ENCODE measurements around the gene NFASC. TPM values are rescaled to one million over a fixed set of nuclear protein-coding genes. Genes with fewer than 3 reads are reported as not detected.
A peak's percentile ranks its signal among the peaks of the same experiment; 100 is the strongest.

The NFASC gene
- total and polyA plus RNA-seq, 2 experiments from 2014 or later: 3.9 to 11.7 TPM

GRCh38 chr1:204940591-204940990 lies 69.9 kb downstream of the NFASC start:
- H3K27ac ChIP-seq (ENCODE audit: low read depth): no peak overlapping the region
- Mint-ChIP-seq H3K9me3 (no peaks in the 10 kb centered on the region), H3K27ac (no peak overlapping the region), H3K4me1 (no peaks in the 10 kb centered on the region), H3K27me3 (ENCODE audit: insufficient read depth, low read depth, poor library complexity) (no peaks in the 10 kb centered on the region), H3K4me3 (no peak overlapping the region), H3K36me3 (ENCODE audit: low read depth) (no peaks in the 10 kb centered on the region)
- H2AFZ ChIP-seq: no peak overlapping the region
- H3K79me2 ChIP-seq (replicated peaks; ENCODE audit: insufficient read depth): no peaks in the 10 kb centered on the region
- H3K27me3 ChIP-seq (ENCODE audit: insufficient read depth): no peaks in the 10 kb centered on the region
- H3K4me1 ChIP-seq (ENCODE audit: insufficient read depth): peaks cover 7% of the 10 kb centered on the region
- no peaks in the 10 kb centered on the region for H3K9me2 ChIP-seq (ENCODE audit: insufficient read depth)
- H3K4me2 ChIP-seq: no peak overlapping the region
- ATAC-seq (no peak), DNase-seq (ENCODE audit: low spot score) (no peak)
- H3K36me3 ChIP-seq (ENCODE audit: insufficient read depth): no peaks in the 10 kb centered on the region
- TF ChIP-seq ZNF331 (CRISPR knock-in tag; IDR thresholded peaks at IDR 0.05; ENCODE audit: low read depth) (no peak), JUNB (IDR thresholded peaks at IDR 0.05; ENCODE audit: unreplicated experiment) (no peak), ZNF114 (CRISPR knock-in tag; IDR thresholded peaks at IDR 0.05) (no peak), POLR2AphosphoS5 (IDR thresholded peaks at IDR 0.05; ENCODE audit: low read depth) (no peak), NANOG (IDR thresholded peaks at IDR 0.05; ENCODE audit: borderline replicate concordance) (no peak), REST (IDR thresholded peaks at IDR 0.05; ENCODE audit: unreplicated experiment) (no peak), EZH2 (IDR thresholded peaks at IDR 0.05; ENCODE audit: low read depth, unreplicated experiment) (no peak), EZH2phosphoT487 (IDR thresholded peaks at IDR 0.05; ENCODE audit: unreplicated experiment) (no peak), CTCF (conservative IDR thresholded peaks at IDR 0.05; ENCODE audit: low read depth in 2 of 2) (no peak)
- no peaks in the 10 kb centered on the region for H3F3A ChIP-seq (replicated peaks; ENCODE audit: low read depth)
- H4K20me1 ChIP-seq (replicated peaks; ENCODE audit: insufficient read depth): no peaks in the 10 kb centered on the region
- H3K4me3 ChIP-seq: no peak overlapping the region

- ATAC-seq (peak; percentile 94), DNase-seq (ENCODE audit: low spot score) (peak; percentile 86)
- TF ChIP-seq STAT1 (IDR thresholded peaks at IDR 0.05; ENCODE audit: unreplicated experiment): no peak
- peak; percentile 93 to 96 for TF ChIP-seq CTCF (conservative IDR thresholded peaks at IDR 0.05; ENCODE audit: low read depth in 2 of 2)
- H3K4me1 Mint-ChIP-seq: no peaks in the 10 kb centered on the region
- no peaks in the 10 kb centered on the region for H3K36me3 ChIP-seq (ENCODE audit: insufficient read depth)
- H3K27me3 ChIP-seq (ENCODE audit: insufficient read depth): no peaks in the 10 kb centered on the region
- H3K4me1 ChIP-seq (ENCODE audit: insufficient read depth): peaks cover 7% of the 10 kb centered on the region
- H3K27me3 Mint-ChIP-seq (ENCODE audit: insufficient read depth, low read depth, poor library complexity): no peaks in the 10 kb centered on the region
- no peaks in the 10 kb centered on the region for H3K9me3 Mint-ChIP-seq
- no peak overlapping the region for H3K27ac Mint-ChIP-seq
- H3F3A ChIP-seq (replicated peaks; ENCODE audit: low read depth): no peaks in the 10 kb centered on the region
- H4K20me1 ChIP-seq (replicated peaks; ENCODE audit: insufficient read depth): no peaks in the 10 kb centered on the region
- no peak overlapping the region for H3K4me2 ChIP-seq
- no peak overlapping the region for H3K27ac ChIP-seq (ENCODE audit: low read depth)
- no peak overlapping the region for H3K4me3 ChIP-seq
- no peak overlapping the region for H3K4me3 Mint-ChIP-seq
- H3K9me2 ChIP-seq (ENCODE audit: insufficient read depth): no peaks in the 10 kb centered on the region
- H3K79me2 ChIP-seq (replicated peaks; ENCODE audit: insufficient read depth): no peaks in the 10 kb centered on the region
- H3K36me3 Mint-ChIP-seq (ENCODE audit: low read depth): no peaks in the 10 kb centered on the region
- H2AFZ ChIP-seq: no peak overlapping the region
These were observed 71.0 kb downstream of the NFASC start for GRCh38 chr1:204941421-204942338.
